Loucy (cell line): ENCODE results near the gene ZMYND15.
"Not testable (repeated sequence)": the region's sequence is repeated elsewhere in the genome, so short reads cannot be mapped to it uniquely, and the experiment has no call there.

ENCODE experiments used
- H2AFZ ChIP-seq: fragments of 200-600 bp; sonication (generic); 2 replicates; pipeline ENCODE4 v1.6.0; 2016; ENCODE audit warnings: antibody characterized with exemption, mild to moderate bottlenecking, low read length, moderate library complexity
- H3F3A ChIP-seq: fragments of 200-600 bp; 2 replicates; pipeline ENCODE4 v1.6.0; 2016; ENCODE audit warnings: antibody characterized with exemption, low read depth, mild to moderate bottlenecking
- H3K27me3 ChIP-seq: fragments of 200-600 bp; sonication (generic); 2 replicates; pipeline ENCODE4 v1.6.1; 2014; ENCODE audit warnings: low read length, mild to moderate bottlenecking; ENCODE audit not compliant: insufficient read depth, poor library complexity, severe bottlenecking
- H3K36me3 ChIP-seq: fragments of 200-600 bp; sonication (generic); 2 replicates; pipeline ENCODE4 v1.6.1; 2016; ENCODE audit warnings: low read length; ENCODE audit not compliant: insufficient read depth
- H3K4me1 ChIP-seq: fragments of 200-600 bp; sonication (generic); 2 replicates; pipeline ENCODE4 v1.5.1; 2014; ENCODE audit warnings: low read length, mild to moderate bottlenecking; ENCODE audit not compliant: insufficient read depth, poor library complexity, severe bottlenecking
- H3K4me2 ChIP-seq: fragments of 200-600 bp; sonication (generic); 2 replicates; pipeline ENCODE4 v1.6.0; 2014; ENCODE audit warnings: antibody characterized with exemption, low read length, low read depth, mild to moderate bottlenecking; ENCODE audit not compliant: poor library complexity, severe bottlenecking
- H3K4me3 ChIP-seq: fragments of 200-600 bp; sonication (generic); 2 replicates; pipeline ENCODE4 v1.5.1; 2014; ENCODE audit warnings: low read length, mild to moderate bottlenecking, mixed read lengths; ENCODE audit not compliant: poor library complexity, severe bottlenecking
- H3K79me2 ChIP-seq: fragments of 200-600 bp; sonication (generic); 2 replicates; pipeline ENCODE4 v1.6.1; 2014; ENCODE audit warnings: low read length; ENCODE audit not compliant: insufficient read depth
- H3K9ac ChIP-seq: fragments of 200-600 bp; sonication (generic); 2 replicates; pipeline ENCODE4 v1.6.0; 2014; ENCODE audit warnings: mild to moderate bottlenecking, low read depth, low read length, moderate library complexity; ENCODE audit not compliant: poor library complexity, severe bottlenecking
- H3K9me2 ChIP-seq: fragments of 200-600 bp; sonication (generic); replicated peaks from 2 replicates; pipeline ENCODE4 v1.6.1; 2016; ENCODE audit warnings: low read depth, low read length, mixed read lengths
- H3K9me3 ChIP-seq: fragments of 200-600 bp; sonication (generic); 2 replicates; pipeline ENCODE4 v1.6.1; 2014; ENCODE audit warnings: mild to moderate bottlenecking, antibody characterized with exemption, low read length, low read depth; ENCODE audit not compliant: insufficient read depth
- H4K20me1 ChIP-seq: fragments of 200-600 bp; sonication (generic); 2 replicates; pipeline ENCODE4 v1.6.0; 2014; ENCODE audit warnings: antibody characterized with exemption, low read length, mild to moderate bottlenecking; ENCODE audit not compliant: insufficient read depth, poor library complexity, severe bottlenecking
- EZH2phosphoT487 ChIP-seq: fragments of 200-600 bp; IDR thresholded peaks from 2 replicates; pipeline ENCODE4 v1.6.1; 2018; ENCODE audit warnings: antibody characterized with exemption, mild to moderate bottlenecking, moderate library complexity, borderline replicate concordance
- TF ChIP-seq, protein P1 (sequence below): fragments of 200-600 bp; sonication (generic); conservative IDR thresholded peaks from 2 replicates; pipeline ENCODE4 v1.5.1; 2014; ENCODE audit warnings: mild to moderate bottlenecking, antibody characterized with exemption, low read length

Gene ZMYND15

GRCh38 chr17:4691686-4692085 lies 47.9 kb upstream of the ZMYND15 start:
- H3K79me2 ChIP-seq = peaks cover 52% of the 10 kb centered on the region
- H3K9me2 ChIP-seq = no peaks in the 10 kb centered on the region
- no peak overlapping the region for H3K4me2 ChIP-seq
- H3K4me3 ChIP-seq = no peak overlapping the region
- H3K9ac ChIP-seq = no peak overlapping the region
- H3K36me3 ChIP-seq = peaks cover 38% of the 10 kb centered on the region; the same call in 1 of the 2 replicates
- TF ChIP-seq, protein P1, sequence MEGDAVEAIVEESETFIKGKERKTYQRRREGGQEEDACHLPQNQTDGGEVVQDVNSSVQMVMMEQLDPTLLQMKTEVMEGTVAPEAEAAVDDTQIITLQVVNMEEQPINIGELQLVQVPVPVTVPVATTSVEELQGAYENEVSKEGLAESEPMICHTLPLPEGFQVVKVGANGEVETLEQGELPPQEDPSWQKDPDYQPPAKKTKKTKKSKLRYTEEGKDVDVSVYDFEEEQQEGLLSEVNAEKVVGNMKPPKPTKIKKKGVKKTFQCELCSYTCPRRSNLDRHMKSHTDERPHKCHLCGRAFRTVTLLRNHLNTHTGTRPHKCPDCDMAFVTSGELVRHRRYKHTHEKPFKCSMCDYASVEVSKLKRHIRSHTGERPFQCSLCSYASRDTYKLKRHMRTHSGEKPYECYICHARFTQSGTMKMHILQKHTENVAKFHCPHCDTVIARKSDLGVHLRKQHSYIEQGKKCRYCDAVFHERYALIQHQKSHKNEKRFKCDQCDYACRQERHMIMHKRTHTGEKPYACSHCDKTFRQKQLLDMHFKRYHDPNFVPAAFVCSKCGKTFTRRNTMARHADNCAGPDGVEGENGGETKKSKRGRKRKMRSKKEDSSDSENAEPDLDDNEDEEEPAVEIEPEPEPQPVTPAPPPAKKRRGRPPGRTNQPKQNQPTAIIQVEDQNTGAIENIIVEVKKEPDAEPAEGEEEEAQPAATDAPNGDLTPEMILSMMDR = no peak
- TF ChIP-seq EZH2phosphoT487 = no peak
- H2AFZ ChIP-seq = no peak overlapping the region
- no peaks in the 10 kb centered on the region for H3K27me3 ChIP-seq
- H4K20me1 ChIP-seq = peaks cover 6% of the 10 kb centered on the region
- H3K4me1 ChIP-seq = no peaks in the 10 kb centered on the region
- H3F3A ChIP-seq = no peaks in the 10 kb centered on the region
- H3K9me3 ChIP-seq = no peaks in the 10 kb centered on the region

DNA sequence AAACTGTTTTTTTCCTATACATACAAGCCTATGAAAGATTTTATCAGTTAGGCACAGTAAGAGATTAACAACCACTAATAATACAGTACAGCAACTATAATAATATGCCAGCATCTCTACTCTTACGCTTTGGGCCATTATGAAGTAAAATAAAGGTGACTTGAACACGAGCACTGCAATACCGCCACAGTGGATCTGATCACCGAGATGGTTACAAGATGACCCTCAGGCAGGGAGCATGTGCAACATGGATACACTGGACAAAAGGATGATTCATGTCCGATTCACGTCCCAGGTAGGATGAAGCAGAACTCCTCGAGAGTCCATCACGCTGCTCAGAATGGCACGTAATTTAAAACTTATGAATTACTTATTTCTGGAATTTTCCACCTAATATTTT lies 46.2 kb upstream of the ZMYND15 start:
- Histone ChIP-seq H3K27me3 (no peaks in the 10 kb centered on the region), H3F3A (no peaks in the 10 kb centered on the region), H3K9me2 (no peaks in the 10 kb centered on the region), H3K36me3 (peaks cover 25% of the 10 kb centered on the region; the same call in 1 of the 2 replicates), H3K4me1 (no peaks in the 10 kb centered on the region), H3K4me2 (no peak overlapping the region), H4K20me1 (peaks cover 7% of the 10 kb centered on the region), H3K9me3 (no peaks in the 10 kb centered on the region), H3K4me3 (no peak overlapping the region), H3K9ac (no peak overlapping the region), H3K79me2 (peaks cover 65% of the 10 kb centered on the region), H2AFZ (no peak overlapping the region)
- TF ChIP-seq, protein P1 = no peak
- no peak for TF ChIP-seq EZH2phosphoT487

- Histone ChIP-seq H3K36me3 (no peaks in the 10 kb centered on the region; the same call in 1 of the 2 replicates), H3K27me3 (no peaks in the 10 kb centered on the region), H3K4me3 (no peak overlapping the region), H3K9me3 (no peaks in the 10 kb centered on the region), H3K9me2 (no peaks in the 10 kb centered on the region), H3K79me2 (peaks cover 89% of the 10 kb centered on the region), H3K9ac (no peak overlapping the region), H3F3A (no peaks in the 10 kb centered on the region), H3K4me1 (peaks cover 1% of the 10 kb centered on the region), H4K20me1 (peaks cover 18% of the 10 kb centered on the region), H3K4me2 (no peak overlapping the region), H2AFZ (no peak overlapping the region)
- TF ChIP-seq EZH2phosphoT487 = no peak
- TF ChIP-seq, protein P1 = no peak
These were observed 43.2 kb upstream of the ZMYND15 start for GRCh38 chr17:4696437-4696805.

- not testable (repeated sequence) for H3K36me3 ChIP-seq, H3K9me2 ChIP-seq, H3K4me3 ChIP-seq, H2AFZ ChIP-seq, H3K9ac ChIP-seq, H3K9me3 ChIP-seq, H3F3A ChIP-seq, H3K27me3 ChIP-seq
- H3K4me1 ChIP-seq = peaks cover 18% of the 10 kb centered on the region
- H3K4me2 ChIP-seq = peak overlapping the region; percentile 19
- H4K20me1 ChIP-seq = peaks cover 32% of the 10 kb centered on the region
- H3K79me2 ChIP-seq = peaks cover 94% of the 10 kb centered on the region
These were observed 40.1 kb upstream of the ZMYND15 start for GRCh38 chr17:4699401-4700056.
